Astrocyte (in vitro differentiated cells and primary cell): ENCODE data around the gene TAGAP. TPM values are rescaled to one million over a fixed set of nuclear protein-coding genes. Genes with fewer than 3 reads are reported as not detected.

Experiments used
- DNase-seq: peaks from one replicate; pipeline ENCODE4 v3.0.0-alpha.2; 2010; ENCODE audit warnings: low read depth
- FAIRE-seq: peaks from 2 replicates; lab custom pipeline; 2011; peaks lifted over from hg19 to GRCh38; lab: Jason Lieb, UNC
- H2AFZ ChIP-seq: 2 replicates; pipeline ENCODE4 v1.6.0; 2012; ENCODE audit warnings: low read depth, low read length, inconsistent platforms
- H3K27ac ChIP-seq: 2 replicates; pipeline ENCODE4 v1.5.1; 2011; ENCODE audit warnings: low read depth, low read length, inconsistent platforms
- H3K27me3 ChIP-seq: 2 replicates; pipeline ENCODE4 v1.6.0; 2011; ENCODE audit warnings: low read length, inconsistent platforms; ENCODE audit not compliant: insufficient read depth
- H3K36me3 ChIP-seq: 2 replicates; pipeline ENCODE4 v1.5.1; 2011; ENCODE audit warnings: low read length, inconsistent platforms; ENCODE audit not compliant: insufficient read depth
- H3K4me1 ChIP-seq: 2 replicates; pipeline ENCODE4 v1.5.1; 2011; ENCODE audit warnings: low read length, inconsistent platforms; ENCODE audit not compliant: insufficient read depth
- H3K4me2 ChIP-seq: 2 replicates; pipeline ENCODE4 v1.6.0; 2012; ENCODE audit warnings: low read length, inconsistent platforms
- H3K4me3 ChIP-seq: 2 replicates; pipeline ENCODE4 v1.5.1; 2011; ENCODE audit warnings: low read depth, mild to moderate bottlenecking, low read length, inconsistent platforms; ENCODE audit not compliant: insufficient read depth
- H3K79me2 ChIP-seq: 2 replicates; pipeline ENCODE4 v1.6.0; 2012; ENCODE audit warnings: mild to moderate bottlenecking, low read length, inconsistent platforms; ENCODE audit not compliant: insufficient read depth
- H3K9ac ChIP-seq: 2 replicates; pipeline ENCODE4 v1.6.0; 2012; ENCODE audit warnings: mild to moderate bottlenecking, low read length, inconsistent platforms
- H3K9me3 ChIP-seq: 2 replicates; pipeline ENCODE4 v1.5.1; 2012; ENCODE audit warnings: low read depth, mild to moderate bottlenecking, low read length, inconsistent platforms; ENCODE audit not compliant: insufficient read depth
- H4K20me1 ChIP-seq: 2 replicates; pipeline ENCODE4 v1.6.0; 2012; ENCODE audit warnings: low read length, inconsistent platforms; ENCODE audit not compliant: insufficient read depth
- H3K27ac Mint-ChIP-seq: one replicate; pipeline ENCODE4 v1.8.0; 2021; ENCODE audit warnings: mild to moderate bottlenecking, mixed read lengths; ENCODE audit not compliant: unreplicated experiment
- H3K27me3 Mint-ChIP-seq: one replicate; pipeline ENCODE4 v1.8.0; 2021; ENCODE audit warnings: low read depth, mixed read lengths; ENCODE audit not compliant: unreplicated experiment
- H3K36me3 Mint-ChIP-seq: one replicate; pipeline ENCODE4 v1.8.0; 2021; ENCODE audit warnings: low read depth, mixed read lengths; ENCODE audit not compliant: unreplicated experiment
- H3K4me1 Mint-ChIP-seq: one replicate; pipeline ENCODE4 v1.8.0; 2021; ENCODE audit warnings: low read depth, mixed read lengths; ENCODE audit not compliant: unreplicated experiment
- H3K4me3 Mint-ChIP-seq: one replicate; pipeline ENCODE4 v1.8.0; 2021; ENCODE audit warnings: mild to moderate bottlenecking, moderate library complexity, mixed read lengths; ENCODE audit not compliant: unreplicated experiment
- H3K9me3 Mint-ChIP-seq: one replicate; pipeline ENCODE4 v1.8.0; 2021; ENCODE audit warnings: mild to moderate bottlenecking, mixed read lengths; ENCODE audit not compliant: unreplicated experiment
- CTCF ChIP-seq: IDR thresholded peaks from 2 replicates; pipeline ENCODE4 v1.5.1; 2011; ENCODE audit warnings: low read depth, mild to moderate bottlenecking, inconsistent platforms, low read length, moderate library complexity; ENCODE audit not compliant: insufficient read depth
- EZH2 ChIP-seq: IDR thresholded peaks from 2 replicates; pipeline ENCODE4 v1.6.1; 2012; ENCODE audit warnings: mild to moderate bottlenecking, low read length, inconsistent platforms; ENCODE audit not compliant: insufficient read depth
- total RNA-seq: library from RNA; stranded (reverse); gene quantifications from 2 replicates; pipeline ENCODE4 v1.2.1, GENCODE V29; 2021

The TAGAP gene
- total RNA-seq, 1 donor from 2014 or later = 0.11 TPM

GRCh38 chr6:159056432-159056831, 11.6 kb upstream of the TAGAP start:
- FAIRE-seq (no peak), DNase-seq (no peak)
- Histone ChIP-seq H3K27ac (no peak overlapping the region), H3K79me2 (no peaks in the 10 kb centered on the region), H3K9ac (no peak overlapping the region), H4K20me1 (no peaks in the 10 kb centered on the region), H3K27me3 (peaks cover 32% of the 10 kb centered on the region), H3K4me2 (no peak overlapping the region), H3K4me3 (no peak overlapping the region), H2AFZ (no peak overlapping the region), H3K36me3 (no peaks in the 10 kb centered on the region), H3K9me3 (no peaks in the 10 kb centered on the region), H3K4me1 (no peaks in the 10 kb centered on the region)
- Mint-ChIP-seq H3K4me1 (peaks cover 4% of the 10 kb centered on the region), H3K27ac (no peak overlapping the region), H3K36me3 (no peaks in the 10 kb centered on the region), H3K4me3 (no peak overlapping the region), H3K9me3 (peaks cover 5% of the 10 kb centered on the region), H3K27me3 (peaks cover 25% of the 10 kb centered on the region)
- TF ChIP-seq CTCF = no peak
- no peak for TF ChIP-seq EZH2

- H3K79me2 ChIP-seq = no peaks in the 10 kb centered on the region
- H3K4me3 Mint-ChIP-seq = no peak overlapping the region
- FAIRE-seq (no peak), DNase-seq (no peak)
- no peaks in the 10 kb centered on the region for H3K36me3 Mint-ChIP-seq
- H3K4me1 Mint-ChIP-seq = peaks cover 4% of the 10 kb centered on the region
- no peak overlapping the region for H3K27ac Mint-ChIP-seq
- no peaks in the 10 kb centered on the region for H3K4me1 ChIP-seq
- H2AFZ ChIP-seq = no peak overlapping the region
- H3K27me3 Mint-ChIP-seq = peaks cover 25% of the 10 kb centered on the region
- TF ChIP-seq CTCF = no peak
- no peak for TF ChIP-seq EZH2
- no peak overlapping the region for H3K4me2 ChIP-seq
- H3K9ac ChIP-seq = no peak overlapping the region
- H3K36me3 ChIP-seq = no peaks in the 10 kb centered on the region
- no peaks in the 10 kb centered on the region for H4K20me1 ChIP-seq
- H3K27me3 ChIP-seq = peaks cover 32% of the 10 kb centered on the region
- H3K4me3 ChIP-seq = no peak overlapping the region
- H3K27ac ChIP-seq = no peak overlapping the region
- H3K9me3 ChIP-seq = no peaks in the 10 kb centered on the region
- H3K9me3 Mint-ChIP-seq = peaks cover 4% of the 10 kb centered on the region
These were observed 11.2 kb upstream of the TAGAP start for GRCh38 chr6:159056003-159056402.

DNA sequence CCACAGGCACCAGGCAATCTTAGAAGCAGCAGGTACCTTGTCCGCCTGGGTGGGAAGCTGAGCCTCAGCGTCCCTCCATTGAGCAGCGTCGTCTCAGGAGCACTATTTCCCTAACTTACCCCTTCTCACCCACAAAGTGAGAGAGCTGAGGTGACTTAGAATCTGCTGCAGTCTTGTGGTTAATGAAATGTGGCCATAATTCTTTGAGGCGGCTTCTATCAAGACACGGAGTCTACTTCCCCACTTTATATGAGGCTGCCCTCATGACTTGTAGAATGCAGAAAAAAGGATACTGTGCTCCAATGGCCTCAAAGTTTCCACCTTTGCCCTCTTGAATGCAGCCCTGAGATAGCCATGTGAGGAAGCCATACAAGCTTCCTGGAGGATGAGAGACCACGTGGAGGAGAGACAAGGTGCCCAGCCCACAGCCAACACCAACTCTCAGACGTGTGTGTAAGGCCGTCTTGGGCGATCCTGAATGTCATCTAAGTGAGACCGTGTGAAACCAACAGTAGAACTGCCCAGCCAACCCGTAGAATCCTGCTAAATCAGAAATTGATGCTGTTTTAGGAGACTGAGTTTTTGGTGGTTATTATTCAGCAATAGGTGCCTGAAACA, 9.1 kb upstream of the TAGAP start:
- Histone ChIP-seq H3K4me1 (no peaks in the 10 kb centered on the region), H3K9ac (no peak overlapping the region), H2AFZ (no peak overlapping the region), H3K27me3 (peaks cover 26% of the 10 kb centered on the region), H3K4me3 (no peak overlapping the region), H3K4me2 (no peak overlapping the region), H3K9me3 (no peaks in the 10 kb centered on the region), H3K27ac (no peak overlapping the region), H3K36me3 (no peaks in the 10 kb centered on the region), H3K79me2 (no peaks in the 10 kb centered on the region), H4K20me1 (no peaks in the 10 kb centered on the region)
- Mint-ChIP-seq H3K4me1 (peaks cover 4% of the 10 kb centered on the region), H3K27me3 (peaks cover 18% of the 10 kb centered on the region), H3K4me3 (no peak overlapping the region), H3K36me3 (no peaks in the 10 kb centered on the region), H3K9me3 (peaks cover 4% of the 10 kb centered on the region), H3K27ac (no peak overlapping the region)
- TF ChIP-seq CTCF = no peak
- TF ChIP-seq EZH2 = no peak
- FAIRE-seq = no peak
- no peak for DNase-seq
